K562 (cell line): Measurements from ENCODE around the gene TMEM131. TPM values are rescaled to one million over a fixed set of nuclear protein-coding genes. Genes with fewer than 3 reads are reported as not detected.

Experiments
- ATF7 ChIP-seq: fragments of 450-650 bp; IDR thresholded peaks from 2 replicates; pipeline ENCODE4 v1.7.1; 2014; ENCODE audit warnings: mild to moderate bottlenecking, moderate library complexity
- CSDE1 ChIP-seq, 2 experiments: fragments of 450-650 bp; IDR thresholded peaks; 2 replicates each; pipeline ENCODE4 v1.6.1; 2016; ENCODE audit warnings: mild to moderate bottlenecking in 1 of 2
- DIDO1 ChIP-seq: fragments of 450-650 bp; IDR thresholded peaks from 2 replicates; pipeline ENCODE4 v1.6.1; 2016; ENCODE audit warnings: low read depth, missing biosample characterization, missing genetic modification characterization
- ELF1 ChIP-seq: fragments of 200-800 bp; sonication (Bioruptor generic); IDR thresholded peaks from 2 replicates; pipeline ENCODE4 v1.6.1; 2016; ENCODE audit warnings: missing genetic modification characterization, missing compliant biosample characterization
- PCBP2 ChIP-seq: fragments of 200-400 bp; formaldehyde crosslinking; IDR thresholded peaks from 2 replicates; pipeline ENCODE4 v1.6.1; 2018; ENCODE audit warnings: low read length, low read depth, mild to moderate bottlenecking, moderate library complexity; ENCODE audit not compliant: poor library complexity, severe bottlenecking
- POLR3A ChIP-seq: IDR thresholded peaks from 2 replicates; pipeline ENCODE4 v1.6.1; 2011; ENCODE audit warnings: borderline replicate concordance, mild to moderate bottlenecking, moderate library complexity; ENCODE audit not compliant: insufficient read length, insufficient read depth; ENCODE audit errors: extremely low read depth
- POLR3G ChIP-seq: IDR thresholded peaks from 2 replicates; pipeline ENCODE4 v1.6.1; 2011; ENCODE audit not compliant: insufficient read length, insufficient replicate concordance; ENCODE audit errors: extremely low read depth
- RCOR1 ChIP-seq, 2 experiments: IDR thresholded peaks; 2 replicates each; pipeline ENCODE4 v1.6.1; 2012; ENCODE audit warnings: low read depth in 2 of 2, low read length in 2 of 2, borderline replicate concordance in 1 of 2, improper control_type of control experiment in 1 of 2
- RFX5 ChIP-seq: IDR thresholded peaks from 2 replicates; pipeline ENCODE4 v1.6.1; 2011; ENCODE audit warnings: low read depth, mild to moderate bottlenecking, improper control_type of control experiment, low read length
- TCF3 ChIP-seq: sonication (generic); formaldehyde crosslinking; IDR thresholded peaks from 2 replicates; pipeline ENCODE4 v1.4.0; 2020; ENCODE audit warnings: mild to moderate bottlenecking, missing genetic modification reagents
- TRIM28 ChIP-seq: fragments of 450-650 bp; IDR thresholded peaks from 2 replicates; pipeline ENCODE4 v1.6.1; 2017
- ZBTB9 ChIP-seq: fragments of 450-650 bp; formaldehyde crosslinking; IDR thresholded peaks from 2 replicates; pipeline ENCODE4 v1.4.0; 2020; ENCODE audit warnings: mild to moderate bottlenecking, moderate library complexity
- ZNF609 ChIP-seq: sonication (generic); formaldehyde crosslinking; IDR thresholded peaks from 2 replicates; pipeline ENCODE4 v1.8.1; 2023; ENCODE audit warnings: missing genetic modification reagents, mild to moderate bottlenecking, borderline replicate concordance
- polyA plus RNA-seq, 8 experiments: library from polyadenylated mRNA; depleted of rRNA in 4 of 8; stranded (reverse) in 5 of 8; unstranded in 3 of 8; fragments of >200 nt; fragmentation: Nextera tagmentation in 2 of 8; fragmentation: Illumina TruSeq in 1 of 8; extraction: Ambion mirVana in 2 of 8; extraction: Trizol in 1 of 8; gene quantifications; 2 replicates each; pipeline versions ENCODE4 v1.2.1 to v1.2.3, GENCODE V29; 2011 to 2014; ENCODE audit warnings: inconsistent platforms in 1 of 8, missing spikeins in 1 of 8
- total RNA-seq, 7 experiments: library from RNA; depleted of rRNA in 6 of 7; stranded (reverse); fragments of >200 nt in 6 of 7; fragmentation: Illumina TruSeq in 2 of 7; extraction: Trizol in 2 of 7; gene quantifications; 2 replicates each; pipeline versions ENCODE4 v1.2.1 to v1.2.3, GENCODE V29; 2011 to 2021; ENCODE audit warnings: low replicate concordance in 1 of 7
- TF ChIP-seq, protein P1 (sequence below): sonication (generic); formaldehyde crosslinking; IDR thresholded peaks from 2 replicates; pipeline ENCODE4 v1.8.0; 2023; ENCODE audit warnings: mild to moderate bottlenecking, missing genetic modification reagents

Gene TMEM131
- total and polyA plus RNA-seq, 9 of the 15 experiments (the other 6 are each of a cell fraction or from before 2014, with no cell fraction given), result 2.5 to 21.1 (median 12.4) TPM

DNA sequence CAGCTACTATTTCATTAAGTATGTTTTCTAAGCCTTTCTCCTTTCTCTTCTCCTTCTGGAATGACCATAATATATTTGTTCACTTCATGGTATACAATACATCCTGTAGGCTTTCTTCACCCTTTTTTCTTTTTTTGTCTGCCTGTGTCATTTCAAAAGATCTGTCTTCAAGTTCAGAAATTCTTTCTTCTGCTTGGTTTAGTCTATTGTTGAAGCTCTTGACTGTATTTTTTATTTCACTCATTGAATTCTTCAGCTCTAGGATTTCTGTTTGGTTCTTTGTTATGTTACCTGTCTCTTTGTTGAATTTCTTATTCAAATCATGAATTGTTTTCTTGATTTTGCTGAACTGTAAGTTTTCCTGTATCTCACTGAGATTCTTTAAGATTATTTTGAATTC lies 109.9 kb downstream of the TMEM131 start (continued):
- TF ChIP-seq, protein P1, sequence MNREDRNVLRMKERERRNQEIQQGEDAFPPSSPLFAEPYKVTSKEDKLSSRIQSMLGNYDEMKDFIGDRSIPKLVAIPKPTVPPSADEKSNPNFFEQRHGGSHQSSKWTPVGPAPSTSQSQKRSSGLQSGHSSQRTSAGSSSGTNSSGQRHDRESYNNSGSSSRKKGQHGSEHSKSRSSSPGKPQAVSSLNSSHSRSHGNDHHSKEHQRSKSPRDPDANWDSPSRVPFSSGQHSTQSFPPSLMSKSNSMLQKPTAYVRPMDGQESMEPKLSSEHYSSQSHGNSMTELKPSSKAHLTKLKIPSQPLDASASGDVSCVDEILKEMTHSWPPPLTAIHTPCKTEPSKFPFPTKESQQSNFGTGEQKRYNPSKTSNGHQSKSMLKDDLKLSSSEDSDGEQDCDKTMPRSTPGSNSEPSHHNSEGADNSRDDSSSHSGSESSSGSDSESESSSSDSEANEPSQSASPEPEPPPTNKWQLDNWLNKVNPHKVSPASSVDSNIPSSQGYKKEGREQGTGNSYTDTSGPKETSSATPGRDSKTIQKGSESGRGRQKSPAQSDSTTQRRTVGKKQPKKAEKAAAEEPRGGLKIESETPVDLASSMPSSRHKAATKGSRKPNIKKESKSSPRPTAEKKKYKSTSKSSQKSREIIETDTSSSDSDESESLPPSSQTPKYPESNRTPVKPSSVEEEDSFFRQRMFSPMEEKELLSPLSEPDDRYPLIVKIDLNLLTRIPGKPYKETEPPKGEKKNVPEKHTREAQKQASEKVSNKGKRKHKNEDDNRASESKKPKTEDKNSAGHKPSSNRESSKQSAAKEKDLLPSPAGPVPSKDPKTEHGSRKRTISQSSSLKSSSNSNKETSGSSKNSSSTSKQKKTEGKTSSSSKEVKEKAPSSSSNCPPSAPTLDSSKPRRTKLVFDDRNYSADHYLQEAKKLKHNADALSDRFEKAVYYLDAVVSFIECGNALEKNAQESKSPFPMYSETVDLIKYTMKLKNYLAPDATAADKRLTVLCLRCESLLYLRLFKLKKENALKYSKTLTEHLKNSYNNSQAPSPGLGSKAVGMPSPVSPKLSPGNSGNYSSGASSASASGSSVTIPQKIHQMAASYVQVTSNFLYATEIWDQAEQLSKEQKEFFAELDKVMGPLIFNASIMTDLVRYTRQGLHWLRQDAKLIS (CRISPR knock-in tag), result no peak
- TF ChIP-seq CSDE1 (IDR thresholded peaks at IDR 0.05) (no peak), POLR3A (no peak), PCBP2 (no peak), DIDO1 (tag) (no peak), TRIM28 (peak; percentile 94), ATF7 (no peak), RCOR1 (IDR thresholded peaks at IDR 0.05; ENCODE audit: borderline replicate concordance in 1 of 2, low read depth in 2 of 2, low read length in 2 of 2) (no peak), POLR3G (no peak), ELF1 (tag) (no peak), ZNF609 (CRISPR knock-in tag) (no peak), ZBTB9 (CRISPR knock-in tag) (no peak), RFX5 (no peak), TCF3 (CRISPR knock-in tag) (no peak)
